A673 (cell line): ENCODE results near the gene RASAL2.

ENCODE experiments used
- EZH2 ChIP-seq: fragments of 200-600 bp; sonication (generic); IDR thresholded peaks from 2 replicates; pipeline ENCODE4 v1.6.1; 2017; ENCODE audit warnings: borderline replicate concordance, low read depth, mild to moderate bottlenecking, mixed read lengths, antibody characterized with exemption, low read length; ENCODE audit not compliant: poor library complexity, severe bottlenecking
- TF ChIP-seq, protein P1 (sequence below): fragments of 300-800, 200-600 bp; sonication (generic); conservative IDR thresholded peaks from 2 replicates; pipeline ENCODE4 v1.5.1; 2017; ENCODE audit warnings: low read depth, mild to moderate bottlenecking, antibody characterized with exemption, low read length, moderate library complexity, mixed read lengths

DNA sequence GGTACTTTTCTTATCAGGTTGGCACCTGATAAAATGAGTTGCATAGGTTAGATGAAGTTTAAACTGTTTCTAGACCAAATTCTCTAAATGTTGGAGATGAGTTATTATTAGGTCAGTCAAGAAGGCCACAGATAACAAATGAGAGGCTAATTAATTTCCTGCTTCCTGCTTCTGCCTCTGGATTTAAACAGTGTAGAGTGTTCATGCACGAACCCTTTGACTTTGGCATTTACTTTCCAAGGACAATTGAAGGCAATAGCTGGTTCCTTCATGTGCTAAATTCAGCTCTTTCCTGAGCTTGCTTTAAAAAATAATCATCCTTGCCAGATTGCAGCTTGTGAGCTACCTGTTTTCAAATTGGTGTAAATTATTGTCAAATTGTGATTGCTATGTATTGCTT is 80.6 kb downstream of the RASAL2 start:
- TF ChIP-seq, protein P1, sequence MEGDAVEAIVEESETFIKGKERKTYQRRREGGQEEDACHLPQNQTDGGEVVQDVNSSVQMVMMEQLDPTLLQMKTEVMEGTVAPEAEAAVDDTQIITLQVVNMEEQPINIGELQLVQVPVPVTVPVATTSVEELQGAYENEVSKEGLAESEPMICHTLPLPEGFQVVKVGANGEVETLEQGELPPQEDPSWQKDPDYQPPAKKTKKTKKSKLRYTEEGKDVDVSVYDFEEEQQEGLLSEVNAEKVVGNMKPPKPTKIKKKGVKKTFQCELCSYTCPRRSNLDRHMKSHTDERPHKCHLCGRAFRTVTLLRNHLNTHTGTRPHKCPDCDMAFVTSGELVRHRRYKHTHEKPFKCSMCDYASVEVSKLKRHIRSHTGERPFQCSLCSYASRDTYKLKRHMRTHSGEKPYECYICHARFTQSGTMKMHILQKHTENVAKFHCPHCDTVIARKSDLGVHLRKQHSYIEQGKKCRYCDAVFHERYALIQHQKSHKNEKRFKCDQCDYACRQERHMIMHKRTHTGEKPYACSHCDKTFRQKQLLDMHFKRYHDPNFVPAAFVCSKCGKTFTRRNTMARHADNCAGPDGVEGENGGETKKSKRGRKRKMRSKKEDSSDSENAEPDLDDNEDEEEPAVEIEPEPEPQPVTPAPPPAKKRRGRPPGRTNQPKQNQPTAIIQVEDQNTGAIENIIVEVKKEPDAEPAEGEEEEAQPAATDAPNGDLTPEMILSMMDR, result no peak
- no peak for TF ChIP-seq EZH2
